ENCODE measurements around the gene MVB12A.

MVB12A gene

DNA sequence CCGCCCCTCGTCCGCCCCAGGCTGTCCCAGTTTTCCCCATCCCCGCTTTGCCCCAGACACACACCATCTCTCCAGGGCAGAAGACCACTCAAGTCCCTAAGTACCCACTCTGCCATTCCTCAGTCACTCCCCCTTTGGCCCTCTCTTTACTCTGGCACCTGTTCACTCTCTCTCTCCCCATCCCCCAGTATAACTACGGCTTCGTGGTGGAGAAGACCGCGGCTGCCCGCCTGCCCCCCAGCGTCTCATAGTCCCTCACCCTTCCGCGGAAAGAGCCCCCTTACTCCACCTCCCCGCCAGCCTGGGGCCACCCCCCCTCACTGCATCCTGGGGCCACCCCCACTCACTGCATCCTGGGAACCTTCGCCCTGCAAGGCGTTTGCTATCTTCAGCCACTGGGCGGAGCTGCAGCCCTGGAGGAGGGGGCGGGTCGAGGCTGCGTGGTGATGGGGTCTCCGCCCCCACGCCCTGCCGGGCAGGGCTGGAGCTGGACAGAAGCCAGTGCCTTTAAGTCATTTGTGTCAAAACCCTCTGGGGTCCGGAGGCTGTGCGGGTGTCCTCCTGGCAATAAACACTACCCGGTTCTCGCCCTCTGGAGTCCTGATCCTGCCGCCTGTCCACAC lies 5.0 kb downstream of the MVB12A start:
- Histone ChIP-seq H3K9ac (ENCODE audit: low read depth, low read length) (peak overlapping the region; percentile 64; the same call in 1 of the 2 replicates), H3K27me3 (ENCODE audit: insufficient read depth, low read length) (peaks cover 3% of the 10 kb centered on the region; the same call in 1 of the 2 replicates), H3K9me3 (ENCODE audit: insufficient read depth, low read depth, low read length) (no peaks in the 10 kb centered on the region), H3K4me1 (ENCODE audit: insufficient read depth, low read length) (peaks cover 2% of the 10 kb centered on the region; the same call in 1 of the 2 replicates), H3K36me3 (ENCODE audit: insufficient read depth, low read depth, low read length) (no peaks in the 10 kb centered on the region), H3K27ac (ENCODE audit: low read length) (no peak overlapping the region), H3K4me3 (ENCODE audit: low read length) (peak overlapping the region; percentile 65; the same call in 1 of the 2 replicates)

DNA sequence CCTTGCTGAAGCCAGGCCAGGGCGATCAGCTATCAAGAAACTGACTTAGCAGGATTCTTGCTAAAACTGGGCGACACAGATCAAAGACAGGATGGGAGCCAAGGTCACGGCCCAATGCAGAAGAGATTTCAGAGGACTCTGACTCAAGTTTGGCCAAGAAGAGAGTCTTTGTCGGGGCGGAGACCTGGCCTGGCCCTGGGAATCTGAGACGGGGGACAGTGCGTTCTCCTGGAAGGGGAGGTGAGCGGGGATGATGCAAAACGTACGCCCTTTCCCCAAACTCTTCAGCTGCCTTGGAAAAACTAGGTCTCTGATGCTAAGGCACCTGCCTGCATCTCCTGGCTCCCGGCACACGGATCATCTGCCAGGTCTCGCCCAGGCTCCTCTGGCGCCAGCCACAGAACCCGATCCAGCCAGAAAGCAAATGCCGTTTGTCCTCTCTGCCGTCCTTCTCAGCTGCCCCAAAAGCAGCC lies 9.8 kb downstream of the MVB12A start:
- no peak overlapping the region for H3K27ac ChIP-seq (ENCODE audit: low read length)
- H3K9ac ChIP-seq (ENCODE audit: low read depth, low read length), result no peak overlapping the region
- no peaks in the 10 kb centered on the region for H3K36me3 ChIP-seq (ENCODE audit: insufficient read depth, low read depth, low read length)
- no peak overlapping the region for H3K4me3 ChIP-seq (ENCODE audit: low read length)
- H3K27me3 ChIP-seq (ENCODE audit: insufficient read depth, low read length), result no peaks in the 10 kb centered on the region
- H3K4me1 ChIP-seq (ENCODE audit: insufficient read depth, low read length), result no peaks in the 10 kb centered on the region; the same call in 1 of the 2 replicates
- H3K9me3 ChIP-seq (ENCODE audit: insufficient read depth, low read depth, low read length), result no peaks in the 10 kb centered on the region

DNA sequence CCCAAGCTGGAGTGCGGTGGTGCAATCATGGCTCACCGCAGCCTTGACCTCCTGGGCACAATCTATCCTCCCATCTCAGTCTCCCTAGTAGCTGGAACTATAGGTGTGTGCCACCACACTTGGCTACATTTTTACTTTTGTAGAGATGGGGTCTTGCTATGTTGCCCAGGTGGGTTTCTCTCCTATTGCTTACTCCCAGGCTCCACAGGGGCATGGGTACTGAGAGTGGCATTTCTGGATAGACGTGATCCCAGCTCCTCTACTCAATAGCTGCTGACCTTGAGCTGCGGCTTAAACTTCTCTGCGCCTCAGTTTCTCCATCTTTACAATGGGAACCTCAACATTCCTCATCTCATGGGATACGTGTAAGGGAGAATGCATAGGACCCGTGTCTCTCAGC lies 11.6 kb downstream of the MVB12A start:
- H3K27ac ChIP-seq (ENCODE audit: low read length), result no peak overlapping the region

DNA sequence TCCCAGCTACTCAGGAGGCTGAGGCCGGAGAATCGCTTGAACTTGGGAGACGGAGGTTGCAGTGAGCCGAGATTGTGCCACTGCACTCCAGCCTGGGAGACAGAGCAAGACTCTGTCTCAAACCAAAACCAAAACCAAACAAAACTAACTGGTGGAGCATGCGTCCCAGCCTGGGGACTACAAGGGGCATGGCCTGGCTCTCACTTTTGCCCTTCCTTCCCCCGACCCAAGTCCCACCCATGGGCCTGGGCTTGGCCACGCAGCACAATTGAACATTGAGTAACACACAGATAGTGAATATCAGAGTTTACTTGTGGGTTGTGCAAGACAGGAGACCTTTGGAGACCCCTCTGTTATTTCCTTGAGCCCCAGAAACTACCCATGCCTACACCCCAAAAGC lies 15.4 kb downstream of the MVB12A start:
- H3K9ac ChIP-seq (ENCODE audit: low read depth, low read length), result no peak overlapping the region
- no peaks in the 10 kb centered on the region for H3K27me3 ChIP-seq (ENCODE audit: insufficient read depth, low read length)
- no peaks in the 10 kb centered on the region for H3K9me3 ChIP-seq (ENCODE audit: insufficient read depth, low read depth, low read length)
- H3K36me3 ChIP-seq (ENCODE audit: insufficient read depth, low read depth, low read length), result no peaks in the 10 kb centered on the region
- no peak overlapping the region for H3K4me3 ChIP-seq (ENCODE audit: low read length)
- H3K27ac ChIP-seq (ENCODE audit: low read length), result no peak overlapping the region
- H3K4me1 ChIP-seq (ENCODE audit: insufficient read depth, low read length), result no peaks in the 10 kb centered on the region

More for the DNA sequence above, 11.6 kb downstream of the MVB12A start:
- no peak overlapping the region for H3K9ac ChIP-seq (ENCODE audit: low read depth, low read length)
- no peaks in the 10 kb centered on the region for H3K4me1 ChIP-seq (ENCODE audit: insufficient read depth, low read length)
- H3K4me3 ChIP-seq (ENCODE audit: low read length), result no peak overlapping the region
- no peaks in the 10 kb centered on the region for H3K9me3 ChIP-seq (ENCODE audit: insufficient read depth, low read depth, low read length)
- H3K27me3 ChIP-seq (ENCODE audit: insufficient read depth, low read length), result no peaks in the 10 kb centered on the region
- no peaks in the 10 kb centered on the region for H3K36me3 ChIP-seq (ENCODE audit: insufficient read depth, low read depth, low read length)

DNA sequence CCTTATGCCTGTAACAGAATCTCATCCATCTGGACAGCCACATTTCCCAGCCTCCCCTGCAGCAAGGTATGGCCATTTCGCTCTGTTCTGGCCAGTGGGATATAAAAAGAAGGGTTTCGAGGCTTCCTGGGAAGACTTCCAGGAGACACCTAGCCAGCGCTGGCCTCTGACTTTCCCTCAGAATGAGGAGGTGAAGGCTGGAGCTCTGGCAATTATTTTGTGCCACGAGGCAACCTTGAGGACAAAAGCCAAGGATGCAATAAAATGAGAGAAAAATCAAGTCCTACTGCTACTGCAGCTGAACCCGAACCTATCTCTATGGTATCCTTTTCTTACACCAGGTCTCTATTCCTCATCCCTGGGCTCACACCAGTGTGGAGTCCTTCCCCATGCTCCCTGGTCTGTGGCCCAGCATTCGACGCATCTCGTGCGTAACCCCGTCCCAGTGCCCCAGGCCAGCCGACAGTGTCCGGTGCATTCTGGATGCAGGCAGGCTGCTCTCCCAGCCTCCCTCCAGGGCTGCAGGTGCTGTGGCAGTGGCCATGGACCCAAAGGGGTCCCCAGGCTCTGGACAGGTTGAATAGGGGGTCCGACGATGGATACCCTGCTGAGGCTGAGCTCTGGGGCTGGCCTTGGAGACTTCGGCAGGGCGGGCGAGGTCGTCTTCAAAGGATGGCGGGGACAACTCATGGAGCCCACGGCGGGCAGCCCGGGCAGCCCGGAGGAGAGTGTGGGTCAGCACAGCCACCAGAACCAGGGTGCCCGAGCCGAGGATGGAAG lies 16.4 kb downstream of the MVB12A start:
- H3K27me3 ChIP-seq (ENCODE audit: insufficient read depth, low read length), result no peaks in the 10 kb centered on the region
- no peaks in the 10 kb centered on the region for H3K36me3 ChIP-seq (ENCODE audit: insufficient read depth, low read depth, low read length)
- H3K9me3 ChIP-seq (ENCODE audit: insufficient read depth, low read depth, low read length), result no peaks in the 10 kb centered on the region
- no peak overlapping the region for H3K9ac ChIP-seq (ENCODE audit: low read depth, low read length)
- no peaks in the 10 kb centered on the region for H3K4me1 ChIP-seq (ENCODE audit: insufficient read depth, low read length)
- no peak overlapping the region for H3K27ac ChIP-seq (ENCODE audit: low read length)
- H3K4me3 ChIP-seq (ENCODE audit: low read length), result no peak overlapping the region

DNA sequence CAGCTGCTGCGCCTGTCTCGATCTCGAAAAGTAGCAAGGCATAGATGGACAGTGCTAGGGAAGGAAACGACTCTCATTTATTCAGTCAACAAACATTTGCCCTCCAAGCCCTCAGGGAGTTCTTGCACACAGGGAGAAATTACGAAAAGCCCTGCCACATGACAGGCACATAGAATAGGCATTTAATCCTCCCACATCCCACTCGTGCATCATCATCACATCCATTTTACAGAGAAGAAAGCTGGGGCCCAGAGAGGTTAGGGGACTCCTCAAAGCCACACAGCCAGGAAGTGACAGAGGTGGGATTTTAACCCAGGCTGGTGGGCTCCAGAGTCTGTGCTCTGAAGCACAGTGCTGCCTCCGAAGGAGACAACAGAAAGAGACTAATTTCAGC lies 17.0 kb downstream of the MVB12A start:
- Histone ChIP-seq H3K36me3 (ENCODE audit: insufficient read depth, low read depth, low read length) (no peaks in the 10 kb centered on the region), H3K27me3 (ENCODE audit: insufficient read depth, low read length) (no peaks in the 10 kb centered on the region), H3K9ac (ENCODE audit: low read depth, low read length) (no peak overlapping the region), H3K4me1 (ENCODE audit: insufficient read depth, low read length) (no peaks in the 10 kb centered on the region), H3K27ac (ENCODE audit: low read length) (no peak overlapping the region), H3K9me3 (ENCODE audit: insufficient read depth, low read depth, low read length) (no peaks in the 10 kb centered on the region), H3K4me3 (ENCODE audit: low read length) (no peak overlapping the region)

DNA sequence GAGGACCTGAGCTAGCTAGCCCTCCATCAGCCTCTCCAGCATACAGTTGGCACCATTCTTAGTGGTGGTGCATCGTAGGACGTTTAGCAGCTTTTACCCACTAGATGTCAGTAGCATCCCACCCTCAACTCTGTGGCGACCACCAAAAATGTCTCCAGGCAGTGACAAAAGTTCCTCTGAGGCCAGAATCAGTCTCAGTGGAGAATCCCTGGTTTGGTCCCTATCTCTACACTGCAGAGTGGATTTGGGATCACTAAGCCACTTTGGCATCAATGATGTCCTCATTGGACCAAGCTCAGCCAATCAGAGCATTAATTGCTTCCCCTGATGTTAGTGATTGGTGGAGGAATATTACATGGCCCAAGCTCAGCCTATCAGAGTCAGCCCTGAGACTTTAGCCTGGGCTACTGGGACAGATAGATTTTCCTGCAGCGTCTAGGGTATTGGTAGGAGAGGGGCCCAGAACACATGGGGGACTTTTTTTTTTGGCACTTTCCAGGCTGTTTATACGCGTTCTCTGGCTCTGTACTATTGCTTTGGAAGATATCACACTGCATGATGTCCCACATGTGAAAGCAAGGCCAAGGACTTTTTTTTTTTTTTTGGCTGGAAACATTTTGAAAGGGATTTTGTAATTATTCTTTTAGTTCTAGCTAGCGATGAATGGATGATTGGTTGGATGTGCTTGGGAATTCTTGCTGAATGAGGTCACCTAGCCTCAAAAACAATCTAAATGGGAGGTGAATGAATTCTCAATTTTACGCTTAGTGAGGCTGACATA lies 21.6 kb downstream of the MVB12A start:
- H3K4me1 ChIP-seq (ENCODE audit: insufficient read depth, low read length), result no peaks in the 10 kb centered on the region
- H3K9me3 ChIP-seq (ENCODE audit: insufficient read depth, low read depth, low read length), result no peaks in the 10 kb centered on the region
- no peak overlapping the region for H3K4me3 ChIP-seq (ENCODE audit: low read length)
- peaks cover 14% of the 10 kb centered on the region for H3K27me3 ChIP-seq (ENCODE audit: insufficient read depth, low read length)
- H3K27ac ChIP-seq (ENCODE audit: low read length), result no peak overlapping the region
- H3K36me3 ChIP-seq (ENCODE audit: insufficient read depth, low read depth, low read length), result no peaks in the 10 kb centered on the region
- no peak overlapping the region for H3K9ac ChIP-seq (ENCODE audit: low read depth, low read length)

DNA sequence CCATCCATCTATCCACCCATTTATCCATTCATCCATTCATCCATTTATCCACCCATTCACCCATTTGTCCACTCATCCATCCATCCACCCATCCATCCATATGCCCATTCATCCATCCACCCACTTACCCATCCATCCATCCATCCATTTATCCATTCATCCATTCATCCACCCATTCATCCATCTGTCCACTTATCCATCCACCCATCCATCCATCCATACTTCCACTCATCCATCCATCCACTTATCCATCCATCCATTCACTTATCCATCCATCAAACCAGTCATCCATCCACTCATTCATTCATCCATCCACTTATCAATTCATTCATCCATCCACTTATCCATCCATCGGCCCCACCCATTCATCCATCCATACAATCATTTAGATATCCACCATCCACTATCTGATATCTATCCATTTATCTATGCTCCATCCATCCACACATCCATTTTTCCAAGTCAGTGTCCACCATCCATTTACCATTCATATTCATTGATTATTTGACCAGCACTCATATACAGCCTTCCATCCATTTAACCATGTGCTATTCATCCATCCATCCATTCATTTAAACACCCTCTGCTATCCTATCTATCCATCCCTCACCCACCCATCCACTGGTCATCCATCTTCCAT lies 25.8 kb downstream of the MVB12A start:
- Histone ChIP-seq H3K9me3 (ENCODE audit: insufficient read depth, low read depth, low read length) (no peaks in the 10 kb centered on the region), H3K36me3 (ENCODE audit: insufficient read depth, low read depth, low read length) (no peaks in the 10 kb centered on the region), H3K27me3 (ENCODE audit: insufficient read depth, low read length) (peaks cover 41% of the 10 kb centered on the region), H3K9ac (ENCODE audit: low read depth, low read length) (no peak overlapping the region), H3K4me1 (ENCODE audit: insufficient read depth, low read length) (no peaks in the 10 kb centered on the region), H3K27ac (ENCODE audit: low read length) (no peak overlapping the region), H3K4me3 (ENCODE audit: low read length) (no peak overlapping the region)

DNA sequence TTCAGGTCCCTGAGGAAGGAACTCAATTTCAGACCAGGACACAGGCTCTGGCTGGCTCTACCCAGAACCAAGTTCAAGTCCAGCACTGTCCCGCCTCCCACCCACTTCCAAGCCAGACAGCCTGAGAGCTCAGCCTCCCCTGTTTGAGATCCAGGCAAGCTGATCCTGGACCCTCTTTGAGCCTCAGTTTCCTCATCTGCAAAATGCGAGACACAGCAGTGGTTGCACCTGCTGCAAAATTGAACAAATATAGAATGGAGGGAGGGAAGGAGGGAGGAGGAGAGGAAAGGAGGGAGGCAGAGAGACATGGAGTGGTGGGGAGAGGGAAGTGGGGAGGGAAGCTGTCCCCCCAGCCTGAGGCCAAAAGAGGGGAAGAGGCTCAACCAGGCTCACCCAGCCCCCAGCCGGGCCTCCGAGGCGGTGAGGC lies 27.9 kb downstream of the MVB12A start:
- peak overlapping the region; percentile 53; the same call in 1 of the 2 replicates for H3K9ac ChIP-seq (ENCODE audit: low read depth, low read length)
- H3K27ac ChIP-seq (ENCODE audit: low read length), result no peak overlapping the region
- peak overlapping the region; percentile 67 for H3K4me3 ChIP-seq (ENCODE audit: low read length)

DNA sequence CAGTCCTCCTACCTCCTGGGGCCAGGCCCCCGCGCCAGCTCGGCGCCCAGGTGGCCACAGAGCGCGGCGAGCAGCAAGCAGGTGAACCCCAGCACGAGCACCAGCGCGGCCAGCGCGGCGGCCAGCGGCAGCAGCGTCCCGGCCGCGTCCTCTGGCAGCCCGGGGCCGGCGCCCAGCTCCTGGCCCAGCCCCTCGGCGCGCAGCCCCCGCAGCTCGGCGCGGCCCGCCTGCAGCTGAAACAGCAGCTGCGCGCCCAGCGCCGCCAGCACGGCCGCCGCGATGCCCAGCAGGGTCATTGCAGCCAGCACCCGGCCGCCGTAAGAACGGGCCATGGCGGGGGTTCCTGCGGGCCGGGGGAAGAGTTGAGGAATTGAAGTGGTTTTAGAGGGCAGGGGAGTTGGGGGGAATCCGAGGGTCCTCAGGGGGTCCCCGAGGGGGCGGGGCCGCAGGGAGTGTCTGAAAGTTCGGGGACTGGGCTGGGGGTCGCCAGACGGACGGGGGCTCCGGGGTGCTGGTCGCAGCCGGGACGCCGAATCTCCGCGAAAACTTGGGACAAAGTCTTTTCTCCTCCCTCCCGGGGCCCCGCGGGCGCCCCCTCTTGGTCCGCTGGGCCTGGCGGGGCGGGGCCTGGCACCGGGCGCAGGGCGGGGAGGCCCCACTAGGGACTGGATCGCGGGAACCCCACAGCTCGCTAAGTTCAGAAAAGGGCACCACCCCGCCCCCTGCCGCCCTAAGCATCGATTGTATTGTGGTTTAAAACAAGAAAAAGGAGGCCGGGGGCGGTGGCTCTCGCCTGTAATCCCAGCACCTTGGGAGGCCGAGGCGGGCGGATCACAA lies 28.5 kb downstream of the MVB12A start, which contains the start of gene TMEM221:
TMEM221 (minus strand) TSS at position 538 of the 837 bp plus-strand sequence; CDS start at position 332, 206 bp downstream.
- no peaks in the 10 kb centered on the region for H3K4me1 ChIP-seq (ENCODE audit: insufficient read depth, low read length)
- no peaks in the 10 kb centered on the region for H3K36me3 ChIP-seq (ENCODE audit: insufficient read depth, low read depth, low read length)
- peak within 1 kb of the TSS; percentile 53; the same call in 1 of the 2 replicates for H3K9ac ChIP-seq (ENCODE audit: low read depth, low read length)
- no peak within 1 kb of the TSS for H3K27ac ChIP-seq (ENCODE audit: low read length)
- H3K4me3 ChIP-seq (ENCODE audit: low read length), result peak within 1 kb of the TSS; percentile 67
- no peaks in the 10 kb centered on the region; the same call in 1 of the 2 replicates for H3K9me3 ChIP-seq (ENCODE audit: insufficient read depth, low read depth, low read length)
- H3K27me3 ChIP-seq (ENCODE audit: insufficient read depth, low read length), result peaks cover 44% of the 10 kb centered on the region

More for the DNA sequence above, 27.9 kb downstream of the MVB12A start:
- H3K4me1 ChIP-seq (ENCODE audit: insufficient read depth, low read length), result no peaks in the 10 kb centered on the region
- H3K27me3 ChIP-seq (ENCODE audit: insufficient read depth, low read length), result peaks cover 44% of the 10 kb centered on the region
- no peaks in the 10 kb centered on the region for H3K36me3 ChIP-seq (ENCODE audit: insufficient read depth, low read depth, low read length)
- H3K9me3 ChIP-seq (ENCODE audit: insufficient read depth, low read depth, low read length), result no peaks in the 10 kb centered on the region

All from iPS-20b (cell line).